HepG2 (cell line): Measurements from ENCODE around the gene CALY. TPM values are rescaled to one million over a fixed set of nuclear protein-coding genes. Genes with fewer than 3 reads are reported as not detected.

Source experiments
- ADNP ChIP-seq: sonication (generic); formaldehyde crosslinking; IDR thresholded peaks from 2 replicates; pipeline ENCODE4 v1.4.0; 2020; ENCODE audit warnings: missing genetic modification reagents
- CCAR2 ChIP-seq: fragments of 200-400 bp; formaldehyde crosslinking; optimal IDR thresholded peaks from 2 replicates; pipeline ENCODE3; 2018; ENCODE audit warnings: low read depth, mild to moderate bottlenecking, low read length, moderate library complexity
- MED8 ChIP-seq: sonication (generic); formaldehyde crosslinking; IDR thresholded peaks from 2 replicates; pipeline ENCODE4 v1.8.1; 2023; ENCODE audit warnings: mild to moderate bottlenecking, missing genetic modification reagents; ENCODE audit not compliant: insufficient replicate concordance
- MEIS1 ChIP-seq: sonication (generic); formaldehyde crosslinking; IDR thresholded peaks from 2 replicates; pipeline ENCODE4 v1.9.0; 2021; ENCODE audit warnings: mild to moderate bottlenecking, missing genetic modification reagents, moderate library complexity, borderline replicate concordance
- NFE2L2 ChIP-seq: fragments of 150-350 bp; IDR thresholded peaks from 2 replicates; pipeline ENCODE4 v1.6.1; 2014; ENCODE audit warnings: low read length
- SAFB2 ChIP-seq: sonication (generic); formaldehyde crosslinking; IDR thresholded peaks from 2 replicates; pipeline ENCODE4 v1.5.1; 2020; ENCODE audit warnings: missing genetic modification reagents, low read depth, mild to moderate bottlenecking, borderline replicate concordance
- TEAD3 ChIP-seq: optimal IDR thresholded peaks from 2 replicates; pipeline ENCODE3; 2016; ENCODE audit warnings: borderline replicate concordance
- ZBTB10 ChIP-seq: sonication (generic); formaldehyde crosslinking; IDR thresholded peaks from 2 replicates; pipeline ENCODE4 v1.4.0; 2020; ENCODE audit warnings: missing genetic modification reagents, borderline replicate concordance
- ZBTB40 ChIP-seq, 2 experiments: fragments of 450-650 bp in 1 of 2; sonication (generic) in 1 of 2; formaldehyde crosslinking in 1 of 2; IDR thresholded peaks; 2 replicates each; pipeline versions ENCODE4 v1.6.1 to v1.8.0; 2016 to 2022; ENCODE audit warnings: antibody characterized with exemption in 1 of 2, mild to moderate bottlenecking in 1 of 2, missing genetic modification reagents in 1 of 2
- ZFAT ChIP-seq: sonication (generic); formaldehyde crosslinking; conservative IDR thresholded peaks from 2 replicates; pipeline ENCODE4 v1.8.1; 2023; ENCODE audit warnings: missing genetic modification reagents, inconsistent platforms
- ZNF121 ChIP-seq: sonication (generic); formaldehyde crosslinking; IDR thresholded peaks from 2 replicates; pipeline ENCODE4 v1.5.0; 2020; ENCODE audit warnings: mild to moderate bottlenecking, missing genetic modification reagents
- ZNF768 ChIP-seq: sonication (generic); formaldehyde crosslinking; IDR thresholded peaks from 2 replicates; pipeline ENCODE4 v1.4.0; 2020; ENCODE audit warnings: missing genetic modification reagents
- ZNF800 ChIP-seq: sonication (generic); formaldehyde crosslinking; IDR thresholded peaks from 2 replicates; pipeline ENCODE4 v1.4.0; 2020; ENCODE audit warnings: missing genetic modification reagents
- ZNF878 ChIP-seq: sonication (generic); formaldehyde crosslinking; IDR thresholded peaks from 2 replicates; pipeline ENCODE4 v1.8.1; 2023; ENCODE audit warnings: mild to moderate bottlenecking, missing genetic modification reagents, moderate library complexity
- polyA plus RNA-seq, 8 experiments: library from polyadenylated mRNA; depleted of rRNA in 3 of 8; stranded (reverse) in 7 of 8; unstranded in 1 of 8; fragments of >200 nt; fragmentation: Illumina TruSeq in 4 of 8; extraction: Trizol in 4 of 8; gene quantifications; 2 replicates each; pipeline versions ENCODE4 v1.2.1 to v1.2.3, GENCODE V29; 2011 to 2016; ENCODE audit warnings: low read depth in 4 of 8, missing spikeins in 1 of 8, mixed read lengths in 1 of 8; ENCODE audit not compliant: insufficient read depth in 1 of 8
- total RNA-seq, 5 experiments: library from RNA; depleted of rRNA; stranded (reverse); fragments of >200 nt; fragmentation: Illumina TruSeq; extraction: Trizol; gene quantifications; 2 replicates each; pipeline ENCODE4 v1.2.3, GENCODE V29; 2016; ENCODE audit warnings: low read depth in 1 of 5

Gene CALY
- total and polyA plus RNA-seq, 2 of the 13 experiments (the other 11 are each of a cell fraction or from before 2014, with no cell fraction given) = 0.08 TPM; not detected in 1

- TF ChIP-seq ZBTB10 (CRISPR knock-in tag) (0 out of 2 replicates have a peak, but pooled peaks have one; percentile 38), ZBTB40 (IDR thresholded peaks at IDR 0.05) (no peak), ZBTB40 (CRISPR knock-in tag; IDR thresholded peaks at IDR 0.05) (no peak), MEIS1 (no peak), ADNP (CRISPR knock-in tag) (no peak), SAFB2 (CRISPR knock-in tag) (no peak), ZNF121 (CRISPR knock-in tag) (0 out of 2 replicates have a peak, but pooled peaks have one; percentile 26), ZFAT (CRISPR knock-in tag) (no peak), MED8 (no peak), ZNF800 (CRISPR knock-in tag) (no peak), ZNF878 (CRISPR knock-in tag) (no peak), TEAD3 (peak; percentile 26), CCAR2 (no peak), NFE2L2 (no peak), ZNF768 (CRISPR knock-in tag) (peak; percentile 42; the same call in 1 of the 2 replicates)
These were observed 36.7 kb upstream of the CALY start, which contains the start of gene ECHS1 (continued) for GRCh38 chr10:133373174-133374090.
